ENCODE measurements around the gene HIP1.
"Not testable (repeated sequence)": the region's sequence is repeated elsewhere in the genome, so short reads cannot be mapped to it uniquely, and the experiment has no call there.

The HIP1 gene

GRCh38 chr7:75738975-75739795 is 444 bp upstream of the HIP1 start:
- DNase-seq = peak; percentile 100

GRCh38 chr7:75737856-75738603 is 711 bp downstream of the HIP1 start:
- no peak for DNase-seq

GRCh38 chr7:75735581-75736350 is 3.0 kb downstream of the HIP1 start:
- no peak for DNase-seq

GRCh38 chr7:75734586-75735458 is 3.9 kb downstream of the HIP1 start:
- no peak for DNase-seq

- no peak for DNase-seq
These were observed 5.7 kb downstream of the HIP1 start for GRCh38 chr7:75732764-75733630.

GRCh38 chr7:75732016-75732521 is 6.7 kb downstream of the HIP1 start:
- DNase-seq = no peak

- no peak for DNase-seq
These were observed 8.9 kb downstream of the HIP1 start for GRCh38 chr7:75729851-75730274.

GRCh38 chr7:75727881-75728593 is 10.7 kb downstream of the HIP1 start:
- peak; percentile 75 for DNase-seq

GRCh38 chr7:75727351-75727750 is 11.4 kb downstream of the HIP1 start:
- not testable (repeated sequence) for DNase-seq

GRCh38 chr7:75725306-75725705 is 13.4 kb downstream of the HIP1 start:
- no peak for DNase-seq

- DNase-seq = no peak
These were observed 15.3 kb downstream of the HIP1 start for GRCh38 chr7:75723444-75723843.

GRCh38 chr7:75722373-75722772 is 16.4 kb downstream of the HIP1 start:
- DNase-seq = no peak

GRCh38 chr7:75721922-75722321 is 16.8 kb downstream of the HIP1 start:
- not testable (repeated sequence) for DNase-seq

- DNase-seq = no peak
These were observed 17.3 kb downstream of the HIP1 start for GRCh38 chr7:75721426-75721825.

- no peak for DNase-seq
These were observed 19.1 kb downstream of the HIP1 start for GRCh38 chr7:75719626-75720025.

GRCh38 chr7:75718390-75719031 is 20.2 kb downstream of the HIP1 start:
- DNase-seq = no peak

- not testable (repeated sequence) for DNase-seq
These were observed 21.0 kb downstream of the HIP1 start for GRCh38 chr7:75717746-75718145.

- no peak for DNase-seq
These were observed 21.6 kb downstream of the HIP1 start for GRCh38 chr7:75716992-75717626.

- no peak for DNase-seq
These were observed 22.9 kb downstream of the HIP1 start for GRCh38 chr7:75715864-75716263.

Measured in CD4-positive, alpha-beta T cell treated with Interleukin-21 for 1 hour (primary cell).